H1 (cell line): ENCODE data around the gene RNMT. TPM values are rescaled to one million over a fixed set of nuclear protein-coding genes. Genes with fewer than 3 reads are reported as not detected.
A peak's percentile ranks its signal among the peaks of the same experiment; 100 is the strongest.

Experiments used
- CTCF ChIA-PET: fragments of 300-600 bp; sonication (Branson Sonifier 250); formaldehyde crosslinking; loops from one replicate; lab custom pipeline; 2021; ENCODE audit not compliant: partially characterized antibody; lab: Charles Lee
- POLR2A ChIA-PET: fragments of 300-600 bp; sonication (Branson Sonifier 250); formaldehyde crosslinking; loops from one replicate; lab custom pipeline; 2021; ENCODE audit warnings: inconsistent platforms; ENCODE audit not compliant: partially characterized antibody; lab: Charles Lee
- DNase-seq, 2 experiments: peaks; one replicate each; pipeline versions ENCODE4 v3.0.0 to v3.0.0-alpha.2; 2010 to 2022; ENCODE audit warnings: low spot score in 2 of 2, low read depth in 1 of 2, mixed read lengths in 1 of 2
- FAIRE-seq: peaks from 2 replicates; lab custom pipeline; 2011; peaks lifted over from hg19 to GRCh38; lab: Jason Lieb, UNC
- H2AFZ ChIP-seq: 2 replicates; pipeline ENCODE4 v1.8.1; 2012; ENCODE audit warnings: low read length, inconsistent platforms
- H2AK5ac ChIP-seq: 2 replicates; pipeline ENCODE4 v1.6.1; 2013; ENCODE audit warnings: low read depth, low read length
- H2BK120ac ChIP-seq: replicated peaks from 2 replicates; pipeline ENCODE3; 2013; ENCODE audit warnings: low read depth, low read length, inconsistent platforms
- H2BK12ac ChIP-seq: 2 replicates; pipeline ENCODE4 v1.6.1; 2013; ENCODE audit warnings: low read depth, low read length
- H2BK15ac ChIP-seq: 2 replicates; pipeline ENCODE4 v1.6.1; 2013; ENCODE audit warnings: low read length
- H2BK20ac ChIP-seq: 2 replicates; pipeline ENCODE4 v1.6.1; 2013; ENCODE audit warnings: low read length
- H2BK5ac ChIP-seq: 2 replicates; pipeline ENCODE4 v1.6.1; 2013; ENCODE audit warnings: low read depth, low read length
- H3K14ac ChIP-seq: 2 replicates; pipeline ENCODE4 v1.6.1; 2013; ENCODE audit warnings: inconsistent platforms; ENCODE audit not compliant: insufficient read length
- H3K18ac ChIP-seq: 2 replicates; pipeline ENCODE4 v1.6.1; 2013; ENCODE audit warnings: low read length; ENCODE audit errors: extremely low read depth
- H3K23ac ChIP-seq: 2 replicates; pipeline ENCODE4 v1.6.1; 2013; ENCODE audit warnings: inconsistent platforms; ENCODE audit not compliant: insufficient read length
- H3K23me2 ChIP-seq: 2 replicates; pipeline ENCODE4 v1.6.1; 2013; ENCODE audit warnings: low read depth, low read length
- H3K27ac ChIP-seq: 2 replicates; pipeline ENCODE4 v1.6.1; 2011; ENCODE audit warnings: low read depth, low read length, inconsistent platforms
- H3K27me3 ChIP-seq, 4 experiments: replicated peaks in 1 of 4; 1 replicate in 1 of 4; 2 replicates in 3 of 4; pipeline versions ENCODE4 v1.6.1 to v1.8.1; 2011 to 2013; ENCODE audit warnings: low read length in 3 of 4, mild to moderate bottlenecking in 3 of 4, inconsistent platforms in 2 of 4, mixed read lengths in 2 of 4, moderate library complexity in 1 of 4; ENCODE audit not compliant: control insufficient read depth in 3 of 4, insufficient read depth in 3 of 4; ENCODE audit errors: extremely low read depth in 1 of 4
- H3K36me3 ChIP-seq, 4 experiments: 2 replicates each; pipeline versions ENCODE4 v1.6.1 to v1.8.1; 2011 to 2013; ENCODE audit warnings: mild to moderate bottlenecking in 4 of 4, low read length in 3 of 4, moderate library complexity in 2 of 4, control low read depth in 1 of 4, inconsistent platforms in 1 of 4; ENCODE audit not compliant: insufficient read depth in 4 of 4, control insufficient read depth in 2 of 4
- H3K4ac ChIP-seq: replicated peaks from 2 replicates; pipeline ENCODE3; 2013; ENCODE audit warnings: low read length, low read depth, mixed read lengths, inconsistent platforms; ENCODE audit not compliant: insufficient read length
- H3K4me1 ChIP-seq, 4 experiments: replicated peaks in 1 of 4; 1 replicate in 1 of 4; 2 replicates in 3 of 4; pipeline versions ENCODE4 v1.6.1 to v1.8.1; 2011 to 2013; ENCODE audit warnings: low read length in 3 of 4, inconsistent platforms in 2 of 4, mixed read lengths in 1 of 4; ENCODE audit not compliant: insufficient read depth in 4 of 4, control insufficient read depth in 3 of 4
- H3K4me2 ChIP-seq, 2 experiments: 2 replicates each; pipeline versions ENCODE4 v1.6.1 to v1.8.1; 2011 to 2013; ENCODE audit warnings: low read depth in 2 of 2, low read length in 2 of 2, control low read depth in 1 of 2, inconsistent platforms in 1 of 2, mild to moderate bottlenecking in 1 of 2; ENCODE audit not compliant: insufficient read depth in 1 of 2
- H3K4me3 ChIP-seq, 4 experiments: fragments of 200-600, 300-600 bp in 1 of 4; sonication (generic), shearing (Covaris generic), sonication (Bioruptor Twin) in 1 of 4; 2 replicates each; pipeline versions ENCODE4 v1.5.1 to v1.8.1; 2011 to 2016; ENCODE audit warnings: low read length in 4 of 4, low read depth in 3 of 4, control low read depth in 2 of 4, inconsistent platforms in 2 of 4, mild to moderate bottlenecking in 2 of 4, mixed read lengths in 1 of 4, moderate library complexity in 1 of 4; ENCODE audit not compliant: insufficient read depth in 2 of 4; ENCODE audit errors: extremely low read depth in 1 of 4
- H3K56ac ChIP-seq: replicated peaks from 2 replicates; pipeline ENCODE3; 2013; ENCODE audit warnings: low read depth, mild to moderate bottlenecking, mixed read lengths, low read length, inconsistent platforms; ENCODE audit not compliant: insufficient read length
- H3K79me1 ChIP-seq: 2 replicates; pipeline ENCODE4 v1.6.1; 2013; ENCODE audit warnings: low read depth, low read length, control low read depth
- H3K79me2 ChIP-seq, 2 experiments: 2 replicates each; pipeline versions ENCODE4 v1.6.1 to v1.8.1; 2012 to 2013; ENCODE audit warnings: low read length in 2 of 2, mild to moderate bottlenecking in 2 of 2, inconsistent platforms in 1 of 2; ENCODE audit not compliant: insufficient read depth in 2 of 2, control insufficient read depth in 1 of 2
- H3K9ac ChIP-seq, 4 experiments: replicated peaks in 1 of 4; 1 replicate in 1 of 4; 2 replicates in 3 of 4; pipeline versions ENCODE4 v1.6.1 to v1.8.1; 2011 to 2013; ENCODE audit warnings: low read depth in 3 of 4, low read length in 3 of 4, control low read depth in 2 of 4, mild to moderate bottlenecking in 2 of 4, moderate library complexity in 2 of 4, inconsistent platforms in 1 of 4; ENCODE audit errors: extremely low read depth in 1 of 4
- H3K9me3 ChIP-seq, 2 experiments: 2 replicates each; pipeline versions ENCODE4 v1.6.1 to v1.8.1; 2012 to 2013; ENCODE audit warnings: mild to moderate bottlenecking in 2 of 2, moderate library complexity in 2 of 2, control low read depth in 1 of 2, inconsistent platforms in 1 of 2, low read depth in 1 of 2, low read length in 1 of 2, mixed read lengths in 1 of 2; ENCODE audit not compliant: insufficient read depth in 2 of 2
- H4K20me1 ChIP-seq, 2 experiments: replicated peaks in 1 of 2; 2 replicates each; pipeline versions ENCODE3 to v1.8.1; 2011 to 2013; ENCODE audit warnings: inconsistent platforms in 2 of 2, low read length in 2 of 2, mild to moderate bottlenecking in 1 of 2; ENCODE audit not compliant: insufficient read depth in 2 of 2, control insufficient read depth in 1 of 2
- H4K5ac ChIP-seq: 2 replicates; pipeline ENCODE4 v1.6.1; 2013; ENCODE audit warnings: low read length, low read depth, mixed read lengths, inconsistent platforms; ENCODE audit not compliant: insufficient read length
- H4K8ac ChIP-seq: 2 replicates; pipeline ENCODE4 v1.8.0; 2013; ENCODE audit warnings: mild to moderate bottlenecking, moderate library complexity, low read length, inconsistent platforms; ENCODE audit not compliant: insufficient read depth; ENCODE audit errors: extremely low read depth
- H4K91ac ChIP-seq: replicated peaks from 2 replicates; pipeline ENCODE3; 2013; ENCODE audit warnings: low read length, mixed read lengths, inconsistent platforms; ENCODE audit not compliant: insufficient read length
- ATF2 ChIP-seq: IDR thresholded peaks from 2 replicates; pipeline ENCODE4 v1.6.1; 2012; ENCODE audit warnings: low read length, inconsistent platforms
- CEBPB ChIP-seq: IDR thresholded peaks from 2 replicates; pipeline ENCODE4 v1.6.1; 2012; ENCODE audit warnings: low read depth, low read length
- JUN ChIP-seq: IDR thresholded peaks from 2 replicates; pipeline ENCODE4 v1.6.1; 2011; ENCODE audit warnings: low read depth, mild to moderate bottlenecking, improper control_type of control experiment, low read length
- JUND ChIP-seq: IDR thresholded peaks from 2 replicates; pipeline ENCODE4 v1.6.1; 2011; ENCODE audit warnings: mild to moderate bottlenecking, improper control_type of control experiment, low read length
- KDM1A ChIP-seq: fragments of 200-600, 300-600 bp; sonication (generic); IDR thresholded peaks from 2 replicates; pipeline ENCODE4 v1.7.1; 2016; ENCODE audit warnings: mild to moderate bottlenecking, low read length, borderline replicate concordance
- WGBS, 2 experiments: shearing (Covaris generic) in 1 of 2; methylation state at CpG; one replicate each; pipeline versions ENCODE4 v1.1.6 to v1.1.7; 2013 to 2015; ENCODE audit warnings: low lambda C conversion rate in 2 of 2, mixed read lengths in 2 of 2, inconsistent platforms in 1 of 2, low coverage in 1 of 2, missing lambda C conversion rate in 1 of 2; ENCODE audit not compliant: insufficient replicate concordance in 2 of 2, insufficient coverage in 1 of 2, insufficient read length in 1 of 2; ENCODE audit errors: extremely low coverage in 1 of 2, missing lambda C conversion rate in 1 of 2; 5-methylcytosine and 5-hydroxymethylcytosine counted together
- polyA plus RNA-seq, 7 experiments: library from polyadenylated mRNA; depleted of rRNA in 3 of 7; stranded (reverse) in 5 of 7; unstranded in 2 of 7; fragments of >200 nt in 5 of 7; fragments of 200-250 nt in 2 of 7; gene quantifications; 1 replicate in 5 of 7; 2 replicates in 1 of 7; 4 replicates in 1 of 7; pipeline versions ENCODE4 v1.2.1 to v1.2.3, GENCODE V29; 2011 to 2013; ENCODE audit warnings: missing spikeins in 2 of 7, mixed read lengths in 2 of 7
- total RNA-seq: library from RNA; stranded (reverse); fragmentation: NEBNext Ultra II Directional; extraction: Animal tissue kit (Norgen Biotek cat#: 25700); gene quantifications from 2 replicates; pipeline ENCODE4 v1.2.1, GENCODE V29; 2021
- TF ChIP-seq, protein P1 (sequence below), 3 experiments: IDR thresholded peaks; 1 replicate in 2 of 3; 2 replicates in 1 of 3; pipeline versions ENCODE4 v1.5.1 to v1.6.1; 2011; ENCODE audit warnings: low read length in 3 of 3, mild to moderate bottlenecking in 3 of 3, inconsistent platforms in 2 of 3, low read depth in 1 of 3, moderate library complexity in 1 of 3; ENCODE audit not compliant: insufficient read depth in 1 of 3; ENCODE audit errors: control extremely low read depth in 1 of 3

Gene RNMT
- total and polyA plus RNA-seq, 2 of the 8 experiments (the other 6 are each of a cell fraction or from before 2014, with no cell fraction given) = 25.3 to 63.5 TPM

DNA sequence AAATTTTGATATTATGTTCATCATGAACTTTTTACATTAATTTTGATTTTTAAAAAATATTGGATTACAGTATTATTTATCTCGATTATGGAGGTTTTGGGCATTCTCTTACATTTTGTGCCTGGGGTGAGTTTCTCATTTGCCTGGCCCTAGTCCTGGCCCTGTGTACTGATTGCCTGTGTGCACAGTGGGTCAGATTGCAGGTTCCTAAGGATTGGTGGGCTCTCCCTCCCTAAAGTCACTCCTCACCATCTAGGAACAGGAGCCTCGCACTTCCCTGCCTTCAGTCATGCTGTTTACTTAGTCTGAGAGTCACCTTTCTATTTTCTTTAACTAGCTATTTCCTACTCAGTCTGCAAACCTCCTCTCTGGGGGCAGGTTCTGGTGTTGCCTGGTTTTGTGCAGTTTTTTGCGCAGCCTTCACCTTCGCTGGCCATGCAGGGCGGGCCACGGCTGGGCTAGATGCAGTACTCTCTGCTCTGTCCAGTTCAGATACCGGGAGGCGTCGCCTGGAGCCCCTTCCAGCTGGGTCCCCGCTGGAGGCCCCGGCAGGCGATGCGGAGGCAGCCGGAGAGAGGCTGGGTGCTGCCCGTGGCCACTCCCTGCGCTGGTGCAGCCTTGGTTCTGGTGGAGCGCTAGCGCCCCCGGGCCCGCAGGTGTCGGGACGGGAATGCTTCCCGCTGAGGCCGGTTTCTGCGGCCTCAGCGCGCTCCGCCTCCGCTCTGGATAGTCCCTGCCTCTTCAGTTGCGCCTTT lies 74.2 kb downstream of the RNMT start:
- peak overlapping the region; percentile 93 for H2AFZ ChIP-seq
- H3K18ac ChIP-seq = peak overlapping the region; percentile 88
- peaks cover 0 to 13% (median 5%) of the 10 kb centered on the region in 4 experiments; a peak in 2 of 7 replicates for H3K27me3 ChIP-seq
- peak overlapping the region; percentile 36; the same call in 1 of the 2 replicates for H2BK15ac ChIP-seq
- DNase-seq = peak; percentile 50 to 75
- no peak overlapping the region for H4K5ac ChIP-seq
- peak overlapping the region; percentile 60; the same call in 1 of the 2 replicates for H2BK5ac ChIP-seq
- H3K9ac ChIP-seq = peak overlapping the region in 1 of 4 experiments; percentile 4; a peak in 2 of 7 replicates
- H4K8ac ChIP-seq = peak overlapping the region; percentile 87; the same call in 1 of the 2 replicates
- H2BK120ac ChIP-seq = peak overlapping the region; percentile 72
- no peaks in the 10 kb centered on the region; the same call in 1 of the 2 replicates for H3K23me2 ChIP-seq
- no peaks in the 10 kb centered on the region for H3K36me3 ChIP-seq
- no peaks in the 10 kb centered on the region for H3K9me3 ChIP-seq
- H2AK5ac ChIP-seq = no peak overlapping the region
- no peak overlapping the region for H3K14ac ChIP-seq
- H3K79me1 ChIP-seq = no peaks in the 10 kb centered on the region
- no peak overlapping the region for H3K23ac ChIP-seq
- no peak overlapping the region for H2BK20ac ChIP-seq
- no peaks in the 10 kb centered on the region for H4K20me1 ChIP-seq
- H4K91ac ChIP-seq = peak overlapping the region; percentile 94
- peak overlapping the region; percentile 53 to 74 for H3K4me2 ChIP-seq
- H3K4me3 ChIP-seq = peak overlapping the region; percentile 24 to 56 (median 48); a peak in 7 of 8 replicates
- no peak for FAIRE-seq
- H3K27ac ChIP-seq = no peak overlapping the region
- POLR2A ChIA-PET = interaction anchor here (0.9 to 1.0 kb wide), 2 partner anchors 12 to 74 kb away, joined by 3 read pairs; partner anchors contain the start of genes FAM210A and RNMT
- CTCF ChIA-PET = interaction anchor here (0.6 to 1.1 kb wide), 4 partner anchors 10 to 288 kb away, joined by 3 to 7 read pairs (median 3); no protein-coding TSS in a partner anchor
- peak overlapping the region; percentile 28 for H3K4ac ChIP-seq
- WGBS, 2 experiments = 13% methylated on average over 30 of the region's 30 CpGs; no CpG with 5 or more reads in 1 of the 2 experiments
- no peaks in the 10 kb centered on the region for H3K79me2 ChIP-seq
- no peak overlapping the region for H3K56ac ChIP-seq
- H3K4me1 ChIP-seq = peaks cover 2 to 11% (median 11%) of the 10 kb centered on the region in 4 experiments
- peak overlapping the region; percentile 53 for H2BK12ac ChIP-seq
- TF ChIP-seq JUN (no peak), ATF2 (no peak), CEBPB (no peak), JUND (no peak), KDM1A (no peak)
- TF ChIP-seq, protein P1, sequence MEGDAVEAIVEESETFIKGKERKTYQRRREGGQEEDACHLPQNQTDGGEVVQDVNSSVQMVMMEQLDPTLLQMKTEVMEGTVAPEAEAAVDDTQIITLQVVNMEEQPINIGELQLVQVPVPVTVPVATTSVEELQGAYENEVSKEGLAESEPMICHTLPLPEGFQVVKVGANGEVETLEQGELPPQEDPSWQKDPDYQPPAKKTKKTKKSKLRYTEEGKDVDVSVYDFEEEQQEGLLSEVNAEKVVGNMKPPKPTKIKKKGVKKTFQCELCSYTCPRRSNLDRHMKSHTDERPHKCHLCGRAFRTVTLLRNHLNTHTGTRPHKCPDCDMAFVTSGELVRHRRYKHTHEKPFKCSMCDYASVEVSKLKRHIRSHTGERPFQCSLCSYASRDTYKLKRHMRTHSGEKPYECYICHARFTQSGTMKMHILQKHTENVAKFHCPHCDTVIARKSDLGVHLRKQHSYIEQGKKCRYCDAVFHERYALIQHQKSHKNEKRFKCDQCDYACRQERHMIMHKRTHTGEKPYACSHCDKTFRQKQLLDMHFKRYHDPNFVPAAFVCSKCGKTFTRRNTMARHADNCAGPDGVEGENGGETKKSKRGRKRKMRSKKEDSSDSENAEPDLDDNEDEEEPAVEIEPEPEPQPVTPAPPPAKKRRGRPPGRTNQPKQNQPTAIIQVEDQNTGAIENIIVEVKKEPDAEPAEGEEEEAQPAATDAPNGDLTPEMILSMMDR (IDR thresholded peaks at IDR 0.05; ENCODE audit: control extremely low read depth in 1 of 3, insufficient read depth in 1 of 3, low read depth in 1 of 3, low read length in 3 of 3) = peak; percentile 43 to 49 (median 47); a peak in 3 of 4 replicates
